C4-2B (cell line): ENCODE data around the gene NFATC3.

ENCODE experiments used
- CTCF ChIP-seq: fragments of 450-650 bp; conservative IDR thresholded peaks from 2 replicates; pipeline ENCODE4 v1.5.1; 2017; ENCODE audit warnings: mild to moderate bottlenecking
- ZFX ChIP-seq: fragments of 450-650 bp; IDR thresholded peaks from 2 replicates; pipeline ENCODE4 v1.6.1; 2017

GRCh38 chr16:68233835-68234187 is 148.6 kb downstream of the NFATC3 start:
- no peak for TF ChIP-seq CTCF
- no peak for TF ChIP-seq ZFX
